HG02981 (cell line): ENCODE results near the gene CXCL12.

ENCODE experiments used
- ATAC-seq: cut with Tn5 transposase; IDR thresholded peaks from one replicate; pipeline ENCODE4 v1.9.1; 2021; ENCODE audit warnings: mild to moderate bottlenecking, moderate library complexity; ENCODE audit not compliant: unreplicated experiment

The CXCL12 gene

GRCh38 chr10:44385696-44386441, 972 bp upstream of the CXCL12 start:
- ATAC-seq, result no peak

- ATAC-seq, result no peak
These were observed 284 bp downstream of the CXCL12 start for GRCh38 chr10:44384601-44385025.

- ATAC-seq, result no peak
These were observed 922 bp downstream of the CXCL12 start for GRCh38 chr10:44383749-44384600.

- ATAC-seq, result no peak
These were observed 1.7 kb downstream of the CXCL12 start for GRCh38 chr10:44382981-44383748.

GRCh38 chr10:44382131-44382858, 2.6 kb downstream of the CXCL12 start:
- ATAC-seq, result no peak

GRCh38 chr10:44380829-44381600, 3.9 kb downstream of the CXCL12 start:
- ATAC-seq, result no peak

DNA sequence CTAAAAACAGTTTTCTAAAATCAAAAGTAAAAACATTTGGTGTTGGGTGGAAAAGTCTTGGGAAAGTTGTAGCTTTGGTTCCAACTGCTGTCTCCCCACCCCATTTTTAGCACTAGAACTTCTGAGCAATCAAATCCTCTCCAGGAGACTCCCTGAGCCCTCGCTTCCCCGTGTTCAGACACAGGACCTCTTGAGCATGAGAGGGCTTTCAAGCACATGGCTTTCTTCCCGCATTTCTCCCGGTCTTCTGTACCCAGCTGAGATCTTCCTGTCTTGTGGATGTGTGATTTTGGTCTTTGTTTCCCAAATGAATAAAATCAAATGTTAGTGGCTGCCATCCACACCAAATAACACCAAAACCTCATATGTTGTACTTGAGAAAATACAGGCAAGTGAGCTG, 5.0 kb downstream of the CXCL12 start:
- no peak for ATAC-seq

GRCh38 chr10:44378626-44379025, 6.3 kb downstream of the CXCL12 start:
- ATAC-seq, result no peak

- no peak for ATAC-seq
These were observed 7.1 kb downstream of the CXCL12 start for GRCh38 chr10:44377651-44378310.

DNA sequence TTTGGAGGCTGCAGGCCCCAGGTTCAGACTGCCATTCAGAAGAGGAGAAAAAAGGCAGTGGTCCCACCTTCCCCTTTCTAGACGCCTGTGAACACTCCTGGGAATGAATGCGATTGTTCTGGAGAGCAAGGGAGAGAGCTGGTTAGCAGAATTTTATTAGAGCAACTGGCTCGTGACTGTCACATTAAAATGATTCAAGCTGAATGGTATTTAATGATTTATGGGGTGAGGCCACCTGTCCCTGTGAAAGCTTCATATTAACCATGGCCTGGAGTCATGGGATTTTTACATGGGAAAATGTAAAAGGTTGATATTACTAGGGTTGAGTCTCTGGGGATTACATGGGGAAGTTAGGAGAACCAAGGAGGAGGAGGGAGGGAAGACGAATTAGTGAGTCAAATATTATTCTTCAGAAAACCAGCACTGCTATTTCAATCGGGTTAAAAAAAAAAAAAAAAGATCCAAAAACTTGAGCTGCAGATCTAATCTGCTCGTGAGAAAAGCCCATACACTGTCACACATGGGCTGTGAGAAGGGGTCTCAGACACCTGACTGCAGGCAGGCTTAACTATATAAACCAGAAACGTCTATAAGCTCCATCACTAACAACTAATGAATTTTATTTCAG, 8.3 kb downstream of the CXCL12 start:
- no peak for ATAC-seq

- ATAC-seq, result no peak
These were observed 10.7 kb downstream of the CXCL12 start for GRCh38 chr10:44374155-44374554.

- no peak for ATAC-seq
These were observed 11.4 kb downstream of the CXCL12 start for GRCh38 chr10:44373341-44373995.

GRCh38 chr10:44372181-44372580, 12.7 kb downstream of the CXCL12 start:
- no peak for ATAC-seq

GRCh38 chr10:44370731-44371248, 14.1 kb downstream of the CXCL12 start:
- ATAC-seq, result no peak

DNA sequence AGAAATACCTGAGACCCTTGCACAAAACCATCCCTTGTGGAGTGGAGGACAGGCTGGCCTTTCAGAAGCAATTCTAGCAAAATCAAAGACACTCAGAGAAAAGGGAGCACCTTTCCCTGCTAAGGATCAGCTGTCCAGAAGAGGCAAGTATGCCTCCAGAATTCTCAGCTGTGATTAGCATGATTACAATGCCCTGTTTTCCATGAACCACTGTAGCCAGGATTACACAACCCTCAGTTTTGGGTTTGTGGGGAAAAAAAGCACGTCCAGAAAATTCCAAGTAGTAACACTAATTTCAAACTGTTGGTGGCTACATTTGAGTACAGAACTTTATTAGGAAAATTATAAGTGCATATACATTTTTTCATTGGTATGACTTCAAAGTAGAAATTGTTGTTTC, 15.0 kb downstream of the CXCL12 start:
- no peak for ATAC-seq

DNA sequence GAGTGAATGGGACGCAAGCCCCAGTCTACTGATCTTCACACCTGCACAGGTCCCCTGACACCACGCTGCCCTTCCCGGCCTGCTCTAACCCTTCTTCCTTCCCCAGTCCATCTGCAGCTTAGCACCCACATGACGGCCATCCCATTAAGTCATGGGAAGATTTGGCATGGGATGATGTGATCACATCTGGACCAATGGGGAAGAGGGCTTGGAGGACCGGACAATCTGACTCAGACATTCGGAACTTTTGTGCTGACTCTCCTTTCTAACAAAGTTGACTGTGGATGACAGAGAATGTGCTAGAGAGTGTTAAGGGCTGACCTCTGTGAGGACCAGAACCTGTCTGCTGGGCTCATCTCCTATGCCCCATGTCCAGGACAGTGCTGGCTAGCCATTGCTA, 15.6 kb downstream of the CXCL12 start:
- ATAC-seq, result no peak

DNA sequence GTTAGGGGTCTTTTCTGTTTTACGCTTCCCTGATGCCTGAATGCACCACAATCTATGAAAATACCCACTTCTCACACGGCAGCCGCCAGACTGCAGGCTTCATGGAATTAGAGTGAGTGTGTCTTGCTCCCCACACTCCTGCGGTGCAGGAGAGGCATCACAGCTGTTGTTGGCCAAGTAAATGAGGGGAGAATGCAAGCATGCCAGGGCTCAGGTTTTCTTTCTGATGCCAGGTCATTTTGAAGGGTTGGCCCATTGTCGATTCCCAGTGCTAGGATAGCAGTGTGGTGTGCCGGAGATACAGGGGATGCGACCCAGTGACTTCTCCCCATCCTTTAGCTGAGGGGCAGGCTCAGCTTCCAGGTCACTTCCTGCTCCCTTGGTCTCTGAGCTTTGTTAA, 16.3 kb downstream of the CXCL12 start:
- no peak for ATAC-seq

- ATAC-seq, result no peak
These were observed 17.8 kb downstream of the CXCL12 start for GRCh38 chr10:44366941-44367630.
